Measurements from ENCODE around the gene VAV3.

Gene VAV3

DNA sequence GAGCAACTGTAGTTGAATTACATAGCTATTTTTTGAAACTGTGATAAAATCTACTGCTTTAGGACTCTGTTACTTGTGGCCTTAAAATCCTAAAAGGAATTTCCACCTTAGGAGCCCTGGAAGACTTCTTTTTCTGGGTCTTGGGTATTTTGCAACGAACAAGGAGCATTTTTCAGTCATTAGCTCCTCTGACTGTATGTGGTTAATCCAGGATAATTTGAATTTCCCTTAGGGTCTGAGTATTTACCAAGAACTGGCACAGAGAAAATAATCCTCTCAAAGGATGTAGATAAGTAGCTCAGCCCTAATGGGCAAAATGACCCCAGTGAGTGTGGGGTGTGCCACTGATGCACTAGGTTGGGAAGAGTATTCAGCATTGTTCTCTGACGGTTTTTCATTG is 170.4 kb downstream of the VAV3 start:
- no peak for DNase-seq (ENCODE audit: low read depth in 2 of 2)

GRCh38 chr1:107793896-107794453 is 171.0 kb downstream of the VAV3 start:
- no peak for DNase-seq (ENCODE audit: low read depth in 2 of 2)

- no peak for DNase-seq (ENCODE audit: low read depth in 2 of 2)
Measured at GRCh38 chr1:107791348-107791747, 173.6 kb downstream of the VAV3 start.

GRCh38 chr1:107789817-107790524 is 175.0 kb downstream of the VAV3 start:
- no peak for DNase-seq (ENCODE audit: low read depth in 2 of 2)

GRCh38 chr1:107788206-107789202 is 176.5 kb downstream of the VAV3 start:
- DNase-seq (ENCODE audit: low read depth in 2 of 2): no peak

- DNase-seq (ENCODE audit: low read depth in 2 of 2): no peak
Measured at GRCh38 chr1:107787299-107787698, 177.7 kb downstream of the VAV3 start.

- no peak for DNase-seq (ENCODE audit: low read depth in 2 of 2)
Measured at GRCh38 chr1:107786203-107786845, 178.7 kb downstream of the VAV3 start.

DNA sequence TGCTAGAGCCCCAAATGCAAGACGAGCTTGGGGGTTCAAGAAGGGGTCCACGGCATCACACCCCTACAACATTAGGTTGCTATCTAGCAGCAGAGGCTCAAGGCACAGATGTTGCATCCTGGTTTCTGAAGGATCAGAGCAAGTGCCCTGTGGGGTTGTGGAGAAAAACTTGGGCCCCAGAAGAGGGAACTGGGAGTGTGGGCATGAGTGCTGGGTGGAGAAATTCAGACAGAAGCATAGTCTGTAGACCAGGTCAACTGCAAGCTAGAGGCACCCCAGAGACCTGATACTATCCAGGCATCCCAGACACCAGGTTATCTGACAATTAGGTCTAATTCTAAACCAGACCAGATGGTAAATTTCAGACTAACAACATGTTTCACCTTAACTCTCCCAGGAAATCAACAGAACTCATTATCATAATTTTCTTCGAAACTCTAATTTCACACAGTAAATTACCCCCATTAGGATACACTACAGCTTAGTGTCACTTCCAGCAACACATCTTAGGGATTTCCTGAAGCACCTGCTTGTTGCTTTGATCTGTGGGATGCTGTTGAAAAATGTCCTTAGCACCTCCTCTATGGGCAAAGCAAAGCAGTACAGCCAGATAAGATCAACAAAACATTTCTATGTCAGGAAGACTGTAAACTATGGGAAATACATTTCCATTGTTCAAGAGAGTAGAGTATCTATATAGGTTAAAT is 179.3 kb downstream of the VAV3 start:
- no peak for DNase-seq (ENCODE audit: low read depth in 2 of 2)

GRCh38 chr1:107782217-107782845 is 182.6 kb downstream of the VAV3 start:
- no peak for DNase-seq (ENCODE audit: low read depth in 2 of 2)

GRCh38 chr1:107781245-107781644 is 183.7 kb downstream of the VAV3 start:
- no peak for DNase-seq (ENCODE audit: low read depth in 2 of 2)

DNA sequence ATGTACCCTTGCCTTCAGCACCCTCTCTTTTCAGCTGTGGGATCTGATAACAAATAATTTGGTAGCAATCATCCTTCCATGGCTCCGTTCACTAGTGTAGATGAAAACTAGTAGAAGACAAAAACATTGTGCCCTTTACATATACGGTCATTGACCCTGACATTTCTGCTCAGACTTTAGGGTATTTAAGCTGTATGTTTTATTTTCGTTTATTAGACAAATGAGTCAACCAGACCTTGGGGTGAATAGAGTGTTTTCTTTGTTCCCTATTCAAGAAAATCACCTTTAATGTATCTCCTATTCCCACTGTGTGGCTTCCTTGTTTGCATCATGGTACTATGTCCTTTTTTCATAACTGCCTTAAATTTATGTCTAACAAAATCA is 187.3 kb downstream of the VAV3 start:
- no peak for DNase-seq (ENCODE audit: low read depth in 2 of 2)

- DNase-seq (ENCODE audit: low read depth in 2 of 2): no peak
Measured at GRCh38 chr1:107776900-107777663, 187.9 kb downstream of the VAV3 start.

GRCh38 chr1:107771377-107771776 is 193.6 kb downstream of the VAV3 start:
- no peak for DNase-seq (ENCODE audit: low read depth in 2 of 2)

DNA sequence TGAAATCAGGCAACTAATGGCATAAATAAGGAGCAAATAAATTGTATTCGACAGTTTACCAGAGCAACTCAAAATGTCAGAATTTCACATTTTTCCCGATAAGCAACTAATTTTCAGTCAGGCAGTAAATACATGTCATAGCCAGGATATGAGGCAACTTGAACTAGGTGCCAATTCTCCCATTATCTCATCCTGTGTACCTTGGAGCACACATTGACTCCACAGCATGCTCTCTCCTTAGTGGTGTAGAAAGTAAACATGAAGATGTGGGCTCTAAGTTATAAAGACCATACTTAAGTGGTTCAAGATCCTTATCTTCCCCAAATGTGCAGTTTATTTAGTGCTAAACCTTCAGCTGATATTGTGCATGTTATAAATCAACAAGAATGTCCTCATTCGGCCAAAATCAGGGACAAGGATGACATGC is 197.8 kb downstream of the VAV3 start:
- DNase-seq (ENCODE audit: low read depth in 2 of 2): no peak

GRCh38 chr1:107766533-107766932 is 198.4 kb downstream of the VAV3 start:
- no peak for DNase-seq (ENCODE audit: low read depth in 2 of 2)

- no peak for DNase-seq (ENCODE audit: low read depth in 2 of 2)
Measured at GRCh38 chr1:107762751-107763390, 202.1 kb downstream of the VAV3 start.

GRCh38 chr1:107760065-107760464 is 204.9 kb downstream of the VAV3 start:
- no peak for DNase-seq (ENCODE audit: low read depth in 2 of 2)

DNA sequence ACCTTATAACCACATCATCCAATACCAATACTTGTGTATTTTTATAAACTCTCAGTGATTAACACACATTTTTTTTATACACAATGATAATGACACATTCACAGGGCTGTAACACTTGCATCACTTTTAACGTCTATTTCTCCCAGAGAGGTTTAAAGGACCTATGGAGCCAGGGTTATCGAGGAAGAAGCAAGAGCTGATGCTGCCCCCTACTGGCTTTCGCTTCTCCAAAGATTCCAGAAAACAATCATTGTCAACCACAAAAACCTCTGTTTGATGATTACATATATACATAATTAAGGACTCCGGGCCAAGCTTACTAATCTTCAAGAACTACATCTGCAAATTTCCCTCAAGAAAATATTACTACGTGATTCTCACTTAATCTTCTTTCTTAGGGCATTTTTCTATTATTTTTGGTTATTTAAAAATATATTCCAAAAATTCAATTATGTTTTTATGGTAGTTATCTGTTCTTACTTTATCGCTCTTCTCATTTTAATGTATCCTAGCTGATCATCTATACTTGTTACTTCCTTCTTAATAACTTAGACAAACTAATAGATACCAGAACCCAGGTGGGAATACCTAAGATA is 214.5 kb downstream of the VAV3 start:
- no peak for DNase-seq (ENCODE audit: low read depth in 2 of 2)

- no peak for DNase-seq (ENCODE audit: low read depth in 2 of 2)
Measured at GRCh38 chr1:107748531-107748930, 216.4 kb downstream of the VAV3 start.

Data from stimulated activated CD8-positive, alpha-beta memory T cell treated with anti-CD3 and anti-CD28 coated beads, Interleukin-15, amount 100 ng/mL, for 4 hours (primary cell).